HG02870 (cell line): ENCODE results near the gene NCAPG.

Experiments
- ATAC-seq: cut with Tn5 transposase; IDR thresholded peaks from one replicate; pipeline ENCODE4 v1.9.1; 2021; ENCODE audit warnings: mild to moderate bottlenecking, moderate library complexity; ENCODE audit not compliant: unreplicated experiment

Gene NCAPG

DNA sequence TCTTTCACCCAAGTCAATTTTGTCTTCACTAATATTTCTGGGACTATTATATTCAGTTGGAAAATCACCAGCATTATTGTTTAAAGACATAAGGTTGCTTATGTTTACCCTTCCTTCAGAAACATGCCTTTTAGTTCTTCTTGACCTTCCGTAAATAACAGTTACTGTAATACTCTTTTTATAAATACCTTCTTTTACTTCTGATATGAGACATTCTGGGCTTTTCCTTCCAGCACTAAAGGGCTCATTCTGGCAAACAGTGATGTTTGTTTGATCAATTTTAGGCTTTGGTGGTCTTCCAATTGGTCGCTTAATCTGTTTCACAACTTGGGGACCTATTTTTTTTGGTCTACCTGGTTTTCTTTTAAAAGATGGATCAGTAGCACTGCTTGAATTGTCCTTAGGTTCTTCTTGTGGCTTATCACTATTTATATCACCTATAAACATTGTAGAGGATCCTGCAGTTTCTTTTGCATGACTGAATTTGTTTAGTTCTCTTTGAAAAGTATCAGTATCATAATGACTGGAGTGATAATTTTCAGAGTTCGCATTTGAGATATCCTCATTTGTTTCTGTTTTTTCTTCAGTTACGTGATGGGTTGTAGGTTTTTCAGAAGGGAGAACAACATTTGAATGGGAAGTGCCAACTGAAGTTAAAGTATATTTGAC lies 64.8 kb downstream of the NCAPG start:
- ATAC-seq: peak; percentile 95

DNA sequence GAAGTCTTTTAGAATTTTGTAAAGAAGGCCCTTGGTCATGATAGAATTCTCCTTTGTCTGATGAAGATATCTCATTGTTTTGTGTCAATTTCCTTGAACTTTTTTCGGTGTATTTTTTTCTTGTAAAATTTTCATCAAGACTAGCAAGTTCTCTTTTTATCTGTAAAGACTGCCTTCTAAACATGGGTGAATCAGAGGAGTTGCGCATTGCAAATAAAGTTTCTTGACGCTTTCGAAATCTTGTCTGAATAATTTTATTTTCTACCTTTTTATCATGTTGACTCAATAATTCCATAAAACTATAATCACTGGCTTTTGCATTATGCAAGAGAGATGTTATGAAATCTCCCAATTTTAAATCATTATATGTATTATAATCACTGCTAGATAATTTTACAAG lies 66.2 kb downstream of the NCAPG start:
- no peak for ATAC-seq

DNA sequence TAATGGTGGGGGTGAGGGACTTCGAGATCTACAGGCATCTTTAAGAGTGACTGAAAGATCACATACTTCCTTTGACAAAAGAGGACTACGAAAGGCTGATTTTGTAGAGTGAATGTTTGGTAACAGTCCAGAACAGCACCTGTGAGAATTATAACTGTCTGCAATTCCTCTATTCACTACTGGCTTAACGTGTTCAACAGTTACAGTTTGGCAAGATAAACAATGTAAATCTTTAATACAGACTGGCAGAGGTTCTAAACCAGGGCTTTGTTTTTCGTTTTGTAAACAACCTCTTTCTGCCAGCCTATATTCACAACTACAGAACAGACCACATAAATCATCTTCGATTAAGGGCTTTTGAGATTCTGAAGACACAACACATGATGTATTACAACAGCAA lies 66.9 kb downstream of the NCAPG start:
- no peak for ATAC-seq

DNA sequence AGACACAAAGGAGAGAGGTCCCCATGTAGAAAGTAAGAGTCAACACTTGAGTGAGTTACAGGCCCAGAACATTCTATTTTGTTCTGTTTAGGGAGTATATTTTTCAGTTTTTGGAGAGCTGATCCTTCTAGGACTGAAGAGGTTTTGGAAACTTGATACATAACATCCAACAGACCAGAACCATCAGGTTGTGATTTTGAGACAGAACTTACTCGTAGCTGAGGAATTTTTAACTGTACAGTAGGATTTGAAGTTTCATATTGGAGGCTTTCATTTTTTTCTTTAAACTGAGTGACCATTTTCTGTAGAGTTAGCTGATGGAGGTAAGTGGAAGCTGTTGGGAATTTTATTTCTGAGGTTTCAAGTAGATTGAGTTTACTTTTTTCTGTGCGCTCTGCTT lies 73.3 kb downstream of the NCAPG start:
- ATAC-seq: no peak

DNA sequence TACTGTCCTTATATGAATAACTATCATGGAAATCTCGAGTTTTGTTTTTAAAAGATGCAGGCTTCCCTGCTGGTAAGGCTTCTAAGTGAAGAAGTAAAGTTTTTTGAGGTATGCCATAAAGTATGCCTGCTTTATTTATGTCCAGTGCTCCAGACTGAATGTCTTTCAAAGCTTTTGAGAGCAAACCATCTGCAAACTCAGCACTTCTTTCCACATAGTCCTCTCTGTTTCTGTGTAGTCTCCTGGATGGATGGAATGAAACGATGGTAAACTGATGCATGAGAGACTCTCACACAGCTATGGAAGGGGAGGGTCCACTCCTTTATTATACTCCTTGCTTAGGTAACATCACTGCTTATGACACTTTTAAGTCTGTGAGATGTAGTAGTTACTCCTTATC lies 73.7 kb downstream of the NCAPG start:
- ATAC-seq: no peak

DNA sequence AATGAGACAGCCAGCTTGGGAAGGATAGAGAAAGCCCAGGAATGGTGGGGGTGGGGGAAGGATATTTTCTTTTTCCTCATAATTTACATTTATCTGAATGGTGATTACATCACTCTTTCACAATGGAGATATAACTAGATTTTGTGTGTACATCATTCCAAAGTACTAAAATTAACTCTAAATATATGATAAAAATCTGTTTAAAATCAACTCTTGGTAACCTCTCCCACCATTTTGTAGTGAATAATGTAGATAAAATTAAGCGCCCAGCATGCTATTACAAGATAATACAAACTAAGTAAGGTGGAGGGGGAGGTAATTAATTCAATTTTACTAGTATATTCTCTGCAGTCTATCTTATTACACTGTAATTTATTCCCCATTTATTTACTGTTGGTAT lies 78.9 kb downstream of the NCAPG start:
- ATAC-seq: no peak

DNA sequence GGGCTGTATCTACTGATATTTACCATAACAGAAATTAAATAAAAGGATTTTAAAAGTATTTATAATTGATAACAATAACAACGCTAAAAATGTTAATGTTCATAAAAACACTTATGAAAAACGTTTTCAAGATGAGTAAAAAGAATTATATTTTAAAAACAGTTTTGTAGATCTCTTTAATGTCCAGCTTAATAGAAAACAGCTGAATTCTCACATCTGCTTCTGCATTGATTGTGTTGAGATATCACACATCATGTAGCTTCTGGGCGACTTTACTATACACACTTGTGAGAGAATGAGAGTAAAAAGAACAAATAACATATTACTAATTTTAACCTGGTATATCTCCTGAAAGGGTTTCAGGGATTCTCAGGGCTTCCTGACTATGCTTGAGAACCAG lies 83.6 kb downstream of the NCAPG start:
- ATAC-seq: no peak
